ENCODE measurements around the gene CENPX.
A peak's percentile ranks its signal among the peaks of the same experiment; 100 is the strongest.

The CENPX gene

DNA sequence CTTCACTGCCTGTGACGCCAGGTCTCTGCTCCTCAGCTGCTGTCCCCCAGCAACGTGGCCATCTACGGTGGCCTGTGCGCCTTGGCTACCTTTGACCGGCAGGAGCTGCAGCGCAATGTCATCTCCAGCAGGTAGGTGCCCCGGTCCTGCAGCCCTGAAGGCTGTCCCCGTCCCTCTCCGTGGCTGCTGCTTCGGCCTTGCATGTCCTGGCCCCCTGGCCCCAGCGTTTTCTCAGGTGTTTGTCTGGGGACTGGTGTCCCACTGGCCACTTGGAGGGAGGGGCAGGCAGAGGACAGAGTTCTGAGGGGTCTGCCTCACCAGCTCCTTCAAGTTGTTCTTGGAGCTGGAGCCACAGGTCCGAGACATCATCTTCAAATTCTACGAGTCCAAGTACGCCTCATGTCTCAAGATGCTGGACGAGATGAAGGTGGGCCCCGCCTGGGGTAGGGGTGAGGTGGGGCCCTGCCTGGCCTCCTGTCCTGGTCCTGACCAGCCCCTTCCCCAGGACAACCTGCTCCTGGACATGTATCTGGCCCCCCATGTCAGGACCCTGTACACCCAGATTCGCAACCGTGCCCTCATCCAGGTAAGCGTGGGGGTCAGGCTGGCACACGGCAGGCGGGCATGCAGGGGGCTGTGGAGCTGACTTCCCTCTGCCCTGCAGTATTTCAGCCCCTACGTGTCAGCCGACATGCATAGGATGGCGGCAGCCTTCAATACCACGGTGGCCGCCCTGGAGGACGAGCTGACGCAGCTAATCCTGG is 33.5 kb upstream of the CENPX start:
- DNase-seq (ENCODE audit: low read depth), result no peak
- TF ChIP-seq, protein P1, sequence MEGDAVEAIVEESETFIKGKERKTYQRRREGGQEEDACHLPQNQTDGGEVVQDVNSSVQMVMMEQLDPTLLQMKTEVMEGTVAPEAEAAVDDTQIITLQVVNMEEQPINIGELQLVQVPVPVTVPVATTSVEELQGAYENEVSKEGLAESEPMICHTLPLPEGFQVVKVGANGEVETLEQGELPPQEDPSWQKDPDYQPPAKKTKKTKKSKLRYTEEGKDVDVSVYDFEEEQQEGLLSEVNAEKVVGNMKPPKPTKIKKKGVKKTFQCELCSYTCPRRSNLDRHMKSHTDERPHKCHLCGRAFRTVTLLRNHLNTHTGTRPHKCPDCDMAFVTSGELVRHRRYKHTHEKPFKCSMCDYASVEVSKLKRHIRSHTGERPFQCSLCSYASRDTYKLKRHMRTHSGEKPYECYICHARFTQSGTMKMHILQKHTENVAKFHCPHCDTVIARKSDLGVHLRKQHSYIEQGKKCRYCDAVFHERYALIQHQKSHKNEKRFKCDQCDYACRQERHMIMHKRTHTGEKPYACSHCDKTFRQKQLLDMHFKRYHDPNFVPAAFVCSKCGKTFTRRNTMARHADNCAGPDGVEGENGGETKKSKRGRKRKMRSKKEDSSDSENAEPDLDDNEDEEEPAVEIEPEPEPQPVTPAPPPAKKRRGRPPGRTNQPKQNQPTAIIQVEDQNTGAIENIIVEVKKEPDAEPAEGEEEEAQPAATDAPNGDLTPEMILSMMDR (IDR thresholded peaks at IDR 0.05; ENCODE audit: low read depth, low read length, missing control alignments), result no peak
- in situ Hi-C loops (cut with HindIII; ENCODE audit: low sequenced_read_pairs), result no loop called here
- H3K4me3 ChIP-seq (ENCODE audit: low read depth, low read length), result no peak overlapping the region

DNA sequence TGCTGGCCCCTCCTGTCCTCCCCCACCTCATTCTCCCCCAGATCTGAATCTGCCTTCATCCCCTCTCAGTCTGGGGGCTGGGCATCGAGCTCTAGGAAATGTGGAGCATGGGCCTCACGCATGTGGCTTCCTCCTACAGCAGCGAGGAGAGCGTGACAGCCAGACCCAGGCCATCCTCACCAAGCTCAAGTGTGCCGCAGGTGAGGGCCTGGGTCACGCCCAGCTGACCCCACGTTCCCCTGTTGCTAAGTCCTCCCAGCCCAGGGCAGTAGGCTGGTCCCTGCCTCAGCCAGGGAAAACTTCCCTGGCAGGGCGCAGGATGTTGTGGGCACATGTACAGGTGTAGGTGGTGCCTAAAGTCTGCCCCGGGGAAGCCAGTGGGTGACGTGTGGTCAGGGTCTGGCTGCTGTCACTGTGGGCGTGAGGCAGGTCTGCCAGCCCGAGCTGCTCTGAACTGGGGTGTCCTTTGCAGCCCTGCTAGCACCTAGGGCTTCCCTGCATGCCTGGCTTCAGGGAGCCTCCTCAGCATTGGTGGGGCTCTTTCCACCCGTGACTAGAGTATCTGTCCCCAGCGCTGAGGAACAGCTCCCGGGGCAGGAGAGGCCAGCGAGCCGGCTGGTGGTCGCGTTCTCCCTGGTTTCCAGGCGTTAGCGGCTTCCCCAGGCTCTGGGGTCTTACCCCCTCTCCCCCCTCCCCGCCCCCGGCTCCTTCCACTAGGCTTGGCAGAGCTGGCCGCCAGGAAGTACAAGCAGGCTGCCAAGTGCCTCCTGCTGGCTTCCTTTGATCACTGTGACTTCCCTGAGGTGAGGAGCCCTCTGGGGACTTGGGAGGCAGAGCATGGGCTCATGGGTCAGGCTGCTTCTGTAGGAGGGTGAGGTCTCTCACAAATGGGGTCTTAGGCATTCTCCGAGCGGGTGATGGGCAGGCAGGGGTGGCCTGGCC is 32.6 kb upstream of the CENPX start:
- in situ Hi-C loops (cut with HindIII; ENCODE audit: low sequenced_read_pairs), result no loop called here
- TF ChIP-seq, protein P1 (IDR thresholded peaks at IDR 0.05; ENCODE audit: low read depth, low read length, missing control alignments), result no peak
- no peak overlapping the region for H3K4me3 ChIP-seq (ENCODE audit: low read depth, low read length)
- no peak for DNase-seq (ENCODE audit: low read depth)

DNA sequence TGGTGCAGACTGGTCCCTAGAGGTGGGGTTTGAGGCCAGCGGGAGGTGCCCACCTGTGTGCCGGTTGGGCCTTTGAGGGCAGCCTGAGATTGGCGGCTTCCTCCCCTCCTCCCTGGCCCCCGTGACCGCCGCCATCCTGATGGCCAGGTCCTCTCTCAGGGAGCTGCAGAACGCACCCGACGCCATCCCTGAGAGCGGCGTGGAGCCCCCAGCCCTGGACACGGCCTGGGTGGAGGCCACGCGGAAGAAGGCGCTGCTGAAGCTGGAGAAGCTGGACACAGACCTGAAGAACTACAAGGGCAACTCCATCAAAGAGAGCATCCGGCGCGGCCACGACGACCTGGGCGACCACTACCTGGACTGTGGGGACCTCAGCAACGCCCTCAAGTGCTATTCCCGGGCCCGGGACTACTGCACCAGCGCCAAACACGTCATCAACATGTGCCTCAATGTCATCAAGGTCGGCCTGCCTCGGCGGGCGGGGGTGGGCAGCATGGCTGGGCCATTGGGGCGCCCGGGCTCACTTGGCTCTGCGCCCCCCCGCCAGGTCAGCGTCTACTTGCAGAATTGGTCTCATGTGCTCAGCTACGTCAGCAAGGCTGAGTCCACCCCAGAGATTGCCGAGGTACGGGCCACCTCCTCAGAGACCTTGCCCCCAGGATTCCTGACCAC is 31.8 kb upstream of the CENPX start:
- no peak for DNase-seq (ENCODE audit: low read depth)
- in situ Hi-C loops (cut with HindIII; ENCODE audit: low sequenced_read_pairs), result no loop called here
- H3K4me3 ChIP-seq (ENCODE audit: low read depth, low read length), result no peak overlapping the region
- TF ChIP-seq, protein P1 (IDR thresholded peaks at IDR 0.05; ENCODE audit: low read depth, low read length, missing control alignments), result no peak

DNA sequence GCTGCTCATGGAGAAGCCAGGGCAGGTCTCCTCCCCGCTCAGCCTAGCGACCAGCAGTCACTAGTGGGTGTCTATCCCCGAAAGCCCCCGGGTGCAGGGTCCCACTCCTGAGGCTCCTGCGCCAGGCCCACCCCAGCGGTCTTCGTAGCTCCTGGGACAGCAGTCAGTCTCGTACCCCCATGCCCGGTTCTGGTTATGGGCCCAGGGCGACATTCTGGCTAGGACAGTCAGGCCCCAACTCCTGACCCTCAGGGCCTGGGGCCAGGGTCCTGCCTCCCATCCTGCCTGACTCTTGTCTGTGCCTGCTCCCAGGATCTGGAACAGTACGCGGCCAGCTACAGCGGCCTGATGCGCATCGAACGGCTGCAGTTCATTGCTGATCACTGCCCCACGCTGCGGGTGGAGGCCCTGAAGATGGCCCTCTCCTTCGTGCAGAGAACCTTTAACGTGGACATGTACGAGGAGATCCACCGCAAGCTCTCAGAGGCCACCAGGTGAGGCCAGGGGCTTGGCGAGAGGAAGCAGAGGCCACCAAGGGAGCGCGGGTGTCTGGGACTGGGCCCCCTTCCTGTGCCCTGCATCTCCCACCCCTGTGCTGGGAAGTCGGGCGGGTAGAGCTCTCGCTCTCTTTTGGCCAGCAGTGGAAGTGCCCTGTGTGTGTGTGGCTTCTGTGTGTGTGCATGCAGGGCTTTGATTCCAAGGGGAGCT is 31.0 kb upstream of the CENPX start:
- no peak overlapping the region for H3K4me3 ChIP-seq (ENCODE audit: low read depth, low read length)
- DNase-seq (ENCODE audit: low read depth), result no peak
- in situ Hi-C loops (cut with HindIII; ENCODE audit: low sequenced_read_pairs), result no loop called here
- TF ChIP-seq, protein P1 (IDR thresholded peaks at IDR 0.05; ENCODE audit: low read depth, low read length, missing control alignments), result no peak

DNA sequence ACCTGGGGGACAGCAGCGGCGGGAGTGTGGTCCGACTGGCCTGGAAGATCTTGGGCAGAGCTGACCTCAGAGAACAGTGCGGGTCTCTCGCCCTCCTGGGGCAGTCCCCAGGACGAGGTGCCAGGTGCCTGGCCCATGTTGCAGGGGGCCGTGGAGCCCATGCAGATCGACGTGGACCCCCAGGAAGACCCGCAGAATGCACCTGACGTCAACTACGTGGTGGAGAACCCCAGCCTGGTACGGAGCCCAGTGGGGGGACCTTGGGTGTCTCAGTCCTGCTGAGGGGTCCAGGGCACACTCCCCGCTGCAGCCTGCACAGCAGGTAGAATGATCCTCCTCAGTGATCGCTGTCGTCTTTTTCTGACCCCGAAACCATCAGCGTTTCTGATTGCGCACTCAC is 30.5 kb upstream of the CENPX start:
- in situ Hi-C loops (cut with HindIII; ENCODE audit: low sequenced_read_pairs), result no loop called here
- peak overlapping the region; percentile 76 for H3K4me3 ChIP-seq (ENCODE audit: low read depth, low read length)

More for the DNA sequence above, 30.5 kb upstream of the CENPX start:
- TF ChIP-seq, protein P1 (IDR thresholded peaks at IDR 0.05; ENCODE audit: low read depth, low read length, missing control alignments), result no peak
- no peak for DNase-seq (ENCODE audit: low read depth)

Data from astrocyte of the cerebellum (primary cell).